GM21619 (cell line): ENCODE data around the gene POLN.
"Not testable (repeated sequence)": the region's sequence is repeated elsewhere in the genome, so short reads cannot be mapped to it uniquely, and the experiment has no call there.

Source experiments
- ATAC-seq: cut with Tn5 transposase; IDR thresholded peaks from one replicate; pipeline ENCODE4 v1.9.1; 2021; ENCODE audit not compliant: unreplicated experiment

Gene POLN

DNA sequence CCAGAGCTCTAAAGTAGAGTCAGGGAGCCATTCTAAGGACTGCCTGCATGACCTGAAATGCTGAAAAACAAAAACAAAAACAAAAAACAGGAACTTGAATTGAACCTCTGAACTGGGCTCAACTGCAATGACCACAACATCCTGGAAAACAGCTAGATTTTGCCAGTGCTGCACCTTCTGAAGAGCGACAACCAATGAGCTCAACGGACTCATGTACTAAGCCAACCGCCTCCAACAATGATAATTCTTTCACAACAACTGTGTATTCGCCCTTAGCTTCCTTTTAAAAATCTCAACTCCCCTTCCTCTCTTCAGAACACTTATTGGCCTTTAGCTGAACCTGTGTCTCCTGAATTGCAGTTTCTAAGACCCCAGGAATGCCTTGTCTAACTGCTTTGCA, 69.8 kb downstream of the POLN start:
- ATAC-seq: no peak

DNA sequence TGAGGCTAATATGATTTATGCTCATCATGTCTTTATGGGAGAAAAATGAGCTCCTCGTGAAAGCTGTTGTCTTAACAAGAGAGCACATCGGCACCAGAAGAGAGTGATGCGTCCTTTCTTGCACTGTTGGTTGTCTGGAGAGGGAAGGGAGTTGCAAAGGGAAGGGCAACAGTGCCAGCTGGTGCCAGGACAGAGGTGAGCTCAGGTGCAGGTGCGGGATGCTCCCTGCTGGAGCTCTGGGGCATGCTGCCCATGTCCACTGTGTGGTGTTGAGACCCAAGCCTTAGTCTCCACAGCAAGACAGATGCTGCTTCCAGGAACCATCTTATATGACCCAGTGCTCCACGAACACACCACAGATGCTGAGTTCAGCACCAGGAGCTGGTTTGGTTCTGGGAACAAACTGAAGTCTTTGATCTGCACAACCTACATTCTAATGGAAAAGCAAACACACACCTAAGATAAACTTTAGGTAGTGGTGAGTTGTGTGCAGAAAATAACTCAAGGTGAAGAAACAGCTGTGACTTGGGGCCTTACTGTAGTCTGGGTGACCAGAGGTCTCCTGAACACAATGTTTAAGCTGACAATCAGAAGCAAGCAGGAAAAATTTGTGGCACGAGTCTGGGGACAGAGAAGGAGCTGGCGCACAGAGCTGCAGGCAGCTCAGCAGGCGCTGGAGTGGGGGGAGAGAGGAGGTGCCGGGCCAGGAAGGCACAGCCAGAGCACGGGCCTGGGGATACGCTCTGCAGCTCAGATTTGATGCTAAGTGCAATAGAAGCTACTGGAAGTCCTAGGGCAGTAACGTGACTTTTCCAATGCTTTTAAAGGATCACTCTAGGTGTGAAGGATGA, 73.2 kb downstream of the POLN start:
- ATAC-seq: no peak

DNA sequence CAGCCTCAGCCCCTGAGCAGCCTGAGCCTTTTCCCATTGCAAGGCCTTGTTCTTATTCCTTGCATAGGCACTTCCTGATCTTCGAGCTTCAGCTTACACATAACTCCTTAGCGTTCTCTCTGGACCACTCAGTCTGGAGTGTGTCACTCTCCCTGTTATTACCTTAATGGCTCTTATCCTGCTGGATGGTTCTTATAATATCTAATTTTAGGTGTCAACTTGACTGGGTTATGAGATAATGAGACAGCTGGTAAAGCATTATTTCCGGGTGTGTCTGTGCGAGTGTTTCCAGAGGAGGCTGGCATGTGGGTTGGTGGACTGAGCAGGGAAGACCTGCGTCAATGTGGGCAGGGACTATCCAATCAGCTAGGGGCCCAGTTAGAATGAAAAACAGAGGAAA, 75.7 kb downstream of the POLN start:
- ATAC-seq: no peak

DNA sequence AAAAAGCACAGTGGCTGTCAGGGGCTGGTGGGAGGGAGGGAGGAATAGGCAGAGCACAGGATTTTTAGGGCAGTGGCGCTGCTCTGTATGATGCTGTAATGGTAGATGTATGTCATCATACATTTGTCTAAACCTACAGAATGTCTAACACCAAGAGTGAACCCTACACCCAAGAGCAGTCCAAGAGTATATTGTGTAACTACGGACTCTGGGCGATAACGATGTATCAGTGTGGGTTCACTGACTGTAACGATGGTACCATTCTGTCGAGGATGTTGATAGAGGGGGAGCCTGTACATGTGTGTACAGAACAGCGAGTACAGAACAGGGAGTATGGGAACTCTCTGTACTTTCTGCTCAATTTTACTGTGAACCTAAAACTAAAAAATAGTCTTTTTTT, 76.5 kb downstream of the POLN start:
- no peak for ATAC-seq

DNA sequence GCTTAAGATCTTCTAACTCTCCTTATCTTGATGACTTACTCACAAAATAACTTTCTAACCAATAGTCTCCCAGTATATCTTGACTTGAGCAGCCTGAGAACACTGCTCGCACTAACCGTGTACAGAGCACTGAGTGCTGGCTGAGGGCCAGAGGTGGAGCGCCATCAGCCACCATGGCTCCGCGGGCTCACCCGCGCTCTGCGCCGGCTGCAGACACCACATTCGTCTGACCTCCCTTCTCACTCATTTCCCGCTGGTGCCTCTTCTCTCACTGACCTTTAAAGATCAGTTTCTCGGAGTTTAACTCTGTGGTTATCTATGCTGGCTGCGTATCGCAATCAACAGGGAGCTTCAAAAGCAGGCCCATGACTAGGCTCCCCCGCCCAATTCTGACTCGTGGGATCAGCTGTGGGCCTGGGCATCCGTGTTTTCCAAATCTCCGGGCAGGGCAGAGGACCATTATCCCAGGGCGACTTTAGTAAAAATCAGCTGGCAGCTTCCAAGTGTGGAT, 78.6 kb downstream of the POLN start:
- no peak for ATAC-seq

DNA sequence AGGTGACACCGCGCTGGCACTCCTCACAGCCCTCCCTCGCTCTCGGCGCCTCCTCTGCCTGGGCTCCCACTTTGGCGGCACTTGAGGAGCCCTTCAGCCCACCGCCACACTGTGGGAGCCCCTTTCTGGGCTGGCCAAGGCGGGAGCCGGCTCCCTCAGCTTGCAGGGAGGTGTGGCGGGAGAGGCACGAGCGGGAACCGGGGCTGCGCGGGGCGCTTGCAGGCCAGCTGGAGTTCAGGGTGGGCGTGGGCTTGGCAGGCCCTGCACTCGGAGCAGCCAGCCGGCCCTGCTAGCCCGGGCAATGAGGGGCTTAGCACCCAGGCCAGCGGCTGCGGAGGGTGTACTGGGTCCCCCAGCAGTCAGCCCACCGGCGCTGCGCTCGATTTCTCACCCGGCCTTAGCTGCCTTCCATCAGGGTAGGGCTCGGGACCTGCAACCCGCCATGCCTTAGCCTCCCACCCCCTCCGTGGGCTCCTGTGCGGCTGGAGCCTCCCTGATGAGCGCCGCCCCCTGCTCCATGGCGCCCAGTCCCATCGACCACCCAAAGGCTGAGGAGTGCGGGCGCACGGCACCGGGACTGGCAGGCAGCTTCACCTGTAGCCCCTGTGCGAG, 80.7 kb downstream of the POLN start:
- ATAC-seq: not testable (repeated sequence)

DNA sequence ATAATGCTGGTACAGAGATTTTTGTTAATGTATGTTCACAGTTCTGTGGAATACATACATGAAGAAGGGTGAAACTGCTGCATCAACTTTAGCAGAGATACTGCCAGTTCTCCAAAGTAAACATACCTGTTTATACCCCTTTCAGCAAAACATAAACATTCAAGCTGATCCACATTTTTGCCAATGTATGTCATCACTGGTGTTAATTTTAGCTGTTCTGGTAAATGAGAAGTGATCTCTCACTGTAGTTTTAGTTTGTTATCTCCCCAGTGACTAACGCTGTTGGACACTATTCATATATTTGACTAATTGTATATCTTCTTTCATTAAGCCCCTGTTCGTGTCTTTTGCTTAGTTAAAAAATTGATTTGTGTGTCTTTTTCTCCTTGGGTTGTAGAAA, 82.0 kb downstream of the POLN start:
- no peak for ATAC-seq

DNA sequence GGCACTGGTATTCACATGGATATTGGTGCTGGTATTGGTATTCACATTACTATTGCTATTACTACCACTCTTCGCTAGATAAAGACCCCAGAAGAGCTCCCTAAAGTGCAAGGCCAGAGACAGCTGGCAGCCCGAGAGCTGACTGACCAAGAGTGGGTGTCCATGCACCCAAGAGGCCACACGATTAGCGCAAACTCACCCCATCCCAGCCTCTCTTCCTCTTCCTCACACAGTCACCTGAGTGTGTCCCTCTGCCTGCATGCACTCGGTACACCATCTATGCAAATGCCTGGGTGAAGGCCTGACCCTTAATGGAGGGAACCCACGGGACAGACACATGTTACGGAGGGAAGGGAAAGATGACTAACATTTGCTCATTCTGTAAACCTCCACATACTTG, 86.7 kb downstream of the POLN start:
- ATAC-seq: no peak

DNA sequence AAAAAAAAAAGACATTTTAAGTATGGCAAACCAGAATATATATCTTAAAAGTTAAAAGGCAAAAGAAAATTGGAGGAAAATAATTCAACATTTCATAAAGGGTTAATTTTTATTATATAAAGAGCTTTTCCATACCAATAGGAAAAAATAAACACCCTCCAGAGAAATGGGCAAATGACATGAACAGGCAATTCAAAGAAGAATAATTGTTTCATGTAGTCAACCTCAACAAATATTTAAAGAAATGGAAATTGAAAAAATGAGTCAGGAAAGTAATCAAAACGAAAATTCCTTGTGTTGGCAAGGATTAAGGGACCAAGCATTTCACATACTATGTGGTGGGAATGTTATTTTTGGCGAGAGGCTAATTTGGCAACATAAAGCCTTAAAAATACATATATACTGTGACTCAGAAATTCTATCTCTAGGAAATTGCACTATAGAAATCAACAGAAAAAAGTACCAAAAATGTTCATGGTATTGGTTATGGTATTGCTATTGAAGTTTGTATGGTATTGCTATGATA, 87.6 kb downstream of the POLN start:
- ATAC-seq: no peak

DNA sequence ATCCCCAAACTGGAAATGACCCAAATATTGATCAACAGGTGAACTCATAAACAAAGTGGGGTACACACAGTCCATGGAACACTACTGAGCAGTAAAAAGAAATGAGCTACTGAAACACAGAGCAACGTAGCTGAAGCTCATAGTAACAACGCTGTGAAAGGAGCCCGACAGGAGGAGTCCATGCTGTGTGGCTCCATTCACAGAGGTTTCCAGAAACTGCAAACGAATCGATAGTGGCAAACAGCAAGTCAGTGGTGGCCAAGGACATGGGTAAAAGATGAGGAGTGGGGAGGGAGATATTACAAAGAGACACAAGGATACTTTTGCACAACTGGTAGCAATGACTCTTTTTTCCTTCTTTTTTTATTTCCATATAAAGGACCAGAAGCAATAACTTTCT, 90.4 kb downstream of the POLN start:
- ATAC-seq: no peak

DNA sequence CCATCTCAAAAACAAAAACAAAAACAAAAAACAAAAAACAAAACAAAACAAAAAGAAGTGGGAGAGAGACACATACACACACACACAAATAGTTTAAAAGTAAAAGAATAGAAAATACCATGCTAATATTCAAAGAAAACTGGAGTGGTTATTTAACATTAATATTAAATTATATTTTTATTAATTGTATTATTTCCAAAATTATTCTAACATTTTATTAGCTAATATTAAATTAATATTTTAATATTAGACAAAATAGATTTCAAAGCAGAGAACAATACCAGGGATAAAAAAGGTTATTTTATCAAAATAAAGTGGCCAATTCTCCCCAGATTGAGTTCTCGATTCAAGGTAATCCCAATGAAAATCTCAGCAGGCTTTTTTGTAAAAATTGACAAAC, 91.8 kb downstream of the POLN start:
- no peak for ATAC-seq

DNA sequence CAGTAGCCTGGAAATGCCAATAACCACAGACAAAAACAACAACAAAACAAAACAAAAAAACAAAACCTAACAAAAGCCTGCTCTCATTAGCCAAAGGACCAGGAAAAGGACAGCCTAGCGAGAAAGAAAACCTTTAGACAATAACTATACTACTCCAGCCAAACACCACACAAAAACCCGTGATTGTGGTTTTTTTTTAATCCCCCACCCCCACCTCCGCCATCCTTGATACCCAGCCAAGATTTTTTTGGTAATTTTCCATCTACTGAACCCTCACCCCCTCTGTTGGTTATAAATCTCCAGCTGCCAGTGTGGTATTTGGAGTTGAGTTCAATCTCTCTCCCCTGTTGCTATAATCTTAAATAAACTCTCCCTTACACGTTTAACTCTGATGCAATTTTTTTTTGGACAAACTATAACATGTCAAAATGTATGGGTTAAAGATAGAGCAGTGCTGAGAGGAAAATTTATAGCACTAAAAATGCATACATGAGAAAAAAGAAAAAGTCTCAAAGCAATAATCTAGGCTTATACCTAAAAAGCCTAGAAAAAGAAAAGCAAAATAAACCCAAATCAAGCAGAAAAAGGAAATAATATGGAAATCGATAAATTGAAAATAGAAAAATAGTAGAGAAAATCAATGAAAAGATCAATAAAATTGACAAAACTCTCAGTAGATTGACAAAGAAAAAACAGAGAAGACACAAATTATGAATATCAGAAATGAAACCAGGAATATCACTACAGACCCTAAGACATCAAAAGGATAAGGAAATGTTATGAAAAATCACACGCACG, 99.1 kb downstream of the POLN start:
- ATAC-seq: no peak

DNA sequence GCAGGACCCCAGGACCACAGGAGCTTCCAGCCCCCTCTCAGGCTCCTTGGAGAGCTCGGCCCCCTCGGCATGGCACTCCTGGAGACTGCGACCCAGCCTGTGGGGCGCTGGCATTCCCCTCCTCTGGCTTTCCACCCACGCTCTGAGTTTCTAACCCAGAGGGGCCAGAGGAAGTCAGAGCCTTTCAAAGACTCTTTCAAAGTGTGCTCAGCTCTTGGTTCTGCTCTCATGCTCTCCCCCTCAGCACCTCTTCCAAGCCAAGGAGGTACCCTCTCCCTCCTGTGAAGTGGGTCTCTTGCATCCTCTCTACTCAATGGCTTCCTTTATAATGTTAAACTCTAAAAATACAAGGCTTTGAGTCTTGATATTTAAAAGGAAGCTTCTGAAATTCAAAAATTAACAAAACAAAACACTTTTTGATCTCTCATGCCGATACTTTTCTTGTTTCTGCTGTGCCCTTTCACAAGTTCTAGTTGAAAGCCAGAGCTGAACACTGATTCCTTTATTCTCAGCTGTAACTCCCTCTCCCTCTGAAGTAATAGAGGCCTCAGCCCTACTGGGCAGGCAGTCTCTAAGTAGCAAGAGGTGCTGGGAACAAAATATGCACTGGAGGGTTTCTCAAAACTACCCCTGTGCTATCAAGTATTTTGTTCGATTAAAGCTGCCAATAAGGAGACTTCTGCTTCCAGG, 100.0 kb downstream of the POLN start:
- ATAC-seq: no peak

DNA sequence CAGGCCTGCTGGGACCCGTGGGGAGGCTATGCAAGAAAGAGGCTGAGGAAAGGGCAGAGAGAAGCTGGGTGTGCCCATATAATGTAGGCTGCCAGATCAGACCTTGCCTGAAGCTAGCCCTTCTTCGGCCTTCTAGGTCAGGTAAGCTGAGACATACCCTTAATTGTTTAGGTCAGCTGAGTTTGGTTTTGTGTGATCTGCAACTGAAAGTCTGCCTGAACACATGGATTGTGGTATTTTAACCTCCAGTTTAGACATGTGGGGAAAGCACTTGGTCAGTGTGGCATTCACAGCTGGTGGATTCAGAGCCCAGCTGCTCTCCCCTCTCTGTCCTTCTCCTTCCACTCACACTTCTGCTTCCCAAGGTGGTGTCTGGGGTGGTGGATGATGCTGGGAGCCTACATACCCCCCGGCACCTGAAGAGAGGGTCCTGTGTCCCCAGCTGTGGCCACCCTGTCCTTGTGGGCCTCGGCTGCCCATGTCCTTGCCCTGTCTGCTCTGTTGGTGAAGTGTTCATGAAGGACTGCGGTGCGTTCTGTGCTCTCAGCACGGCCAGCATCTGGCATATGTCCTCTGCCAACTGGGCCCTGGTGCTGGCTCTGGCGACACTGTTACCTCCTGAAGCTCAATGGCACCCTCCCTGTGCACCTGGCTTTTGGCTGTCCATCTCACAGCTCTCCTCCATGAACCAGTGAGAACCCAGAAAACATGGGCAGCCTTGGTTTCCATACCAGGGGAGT, 100.7 kb downstream of the POLN start:
- no peak for ATAC-seq

DNA sequence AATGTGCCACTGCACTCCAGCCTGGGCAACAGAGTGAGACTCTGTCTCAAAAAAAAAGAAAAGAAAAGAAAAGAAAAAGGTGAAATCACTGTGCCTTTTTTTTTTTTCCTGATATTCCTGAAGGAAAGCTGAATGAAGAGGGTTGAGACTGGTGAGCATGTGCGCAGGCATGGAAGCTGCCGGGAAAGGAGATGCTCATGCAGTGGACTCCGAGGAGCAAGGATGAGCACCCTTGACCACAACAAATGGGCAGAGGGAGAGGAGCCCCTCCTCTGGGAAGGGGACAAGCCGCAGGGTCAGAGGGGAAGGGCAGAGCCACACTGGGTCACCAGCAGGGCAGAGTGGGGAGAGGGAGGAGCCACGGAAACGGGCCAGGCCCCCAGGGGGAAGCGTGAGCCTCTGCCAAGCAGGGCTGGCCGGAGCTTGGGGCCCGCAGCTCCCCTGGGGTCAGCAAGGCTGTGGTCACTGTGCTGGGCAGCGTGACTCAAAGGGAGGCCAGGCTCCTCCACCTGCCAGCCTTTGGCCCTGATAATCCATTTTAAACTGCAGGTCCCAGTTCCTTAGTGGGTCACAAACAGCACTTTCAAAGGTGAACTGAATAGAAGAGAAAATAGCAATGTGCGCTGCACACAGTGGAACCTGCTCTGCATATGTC, 102.9 kb downstream of the POLN start:
- no peak for ATAC-seq

DNA sequence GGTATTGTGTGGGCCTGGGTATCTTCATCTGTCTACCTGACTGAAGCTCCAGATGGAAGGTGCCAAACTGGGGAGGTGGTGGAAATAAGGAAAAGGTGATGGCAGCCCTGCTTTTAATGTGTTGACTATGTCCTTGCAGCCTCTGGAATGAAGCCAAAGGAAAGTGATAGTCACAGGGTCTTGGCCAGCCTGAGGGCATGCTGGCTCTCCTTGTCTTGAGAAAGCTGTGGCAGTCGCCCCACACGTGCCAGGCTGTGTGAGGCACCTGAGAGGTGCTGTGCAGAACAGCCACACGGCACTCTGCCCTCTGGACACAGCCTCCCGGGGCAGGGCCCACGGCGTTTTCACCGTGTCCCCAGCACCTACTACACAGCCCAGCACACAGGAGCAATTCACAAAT, 105.2 kb downstream of the POLN start:
- ATAC-seq: no peak

DNA sequence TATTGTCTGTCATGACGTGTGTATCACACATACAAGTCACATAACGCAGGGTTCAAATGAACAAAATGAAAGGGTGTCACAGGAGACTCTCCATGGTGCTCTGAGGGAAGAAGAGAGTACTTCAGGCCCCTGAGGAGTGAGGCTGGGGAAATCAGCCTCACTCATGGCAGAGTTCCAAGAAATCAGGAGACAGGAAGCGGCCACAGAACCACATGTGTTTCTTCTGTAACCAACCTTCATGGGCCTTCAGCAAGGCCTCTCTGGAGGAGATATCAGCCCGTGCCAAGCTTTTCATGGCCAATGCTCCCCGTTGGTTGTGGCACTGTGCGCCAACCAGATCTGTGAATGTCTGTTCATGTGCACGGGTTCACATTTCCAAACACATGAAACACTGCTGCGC, 106.8 kb downstream of the POLN start:
- no peak for ATAC-seq

DNA sequence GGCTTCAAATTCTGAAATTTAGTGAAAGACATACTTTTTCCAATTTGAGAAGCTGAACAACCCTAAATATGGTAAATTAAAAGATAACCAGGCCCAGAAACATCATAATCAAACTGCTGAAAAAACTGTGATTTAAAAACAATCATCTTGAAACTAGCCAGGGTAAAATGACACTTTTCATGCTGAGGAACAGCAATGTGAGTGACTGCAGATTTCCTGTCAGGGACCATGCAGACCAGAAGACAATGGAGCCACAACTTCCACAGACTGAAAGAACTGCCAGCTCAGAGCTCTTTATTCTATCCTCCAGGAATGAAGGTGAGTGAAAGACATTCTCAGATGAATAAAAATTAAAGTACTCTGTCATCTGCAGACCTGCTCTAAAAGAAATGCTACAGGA, 109.5 kb downstream of the POLN start:
- no peak for ATAC-seq

DNA sequence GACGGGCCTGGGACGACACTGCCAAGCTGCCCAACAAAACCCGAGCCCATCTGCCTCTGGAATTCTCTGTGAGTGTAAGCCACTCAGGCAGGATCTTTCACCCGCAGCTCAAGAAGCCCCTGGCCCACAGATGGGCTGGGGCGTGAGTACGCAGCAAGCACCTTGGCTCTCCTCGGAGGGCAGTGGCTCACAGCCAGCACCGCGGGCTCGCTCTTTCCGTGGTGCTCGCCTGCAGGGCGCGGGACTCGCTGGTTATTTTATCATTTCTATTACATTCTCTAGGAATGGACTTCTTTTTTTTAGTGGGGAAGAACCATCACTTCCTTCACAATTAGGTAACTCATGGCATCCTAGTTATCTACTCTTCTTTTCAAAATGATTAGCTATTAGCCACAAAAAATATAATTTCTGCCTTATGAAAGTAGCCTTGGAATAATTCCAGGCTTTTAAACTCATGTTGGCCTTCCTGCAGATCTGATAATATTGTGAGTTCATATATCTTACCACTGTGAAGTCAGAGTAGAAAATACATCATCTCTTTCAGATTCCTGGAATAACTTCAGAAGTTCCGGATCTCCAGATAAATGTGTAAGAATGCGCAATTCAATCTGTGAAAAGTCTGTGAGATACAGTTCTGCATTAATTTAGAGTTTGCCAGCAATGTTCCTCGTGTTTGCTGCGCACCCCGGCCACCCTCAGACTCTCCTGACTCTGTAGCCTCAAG, 114.2 kb downstream of the POLN start:
- ATAC-seq: no peak
